HG03064 (cell line): ENCODE results near the gene ELF2.
"Not testable (repeated sequence)": the region's sequence is repeated elsewhere in the genome, so short reads cannot be mapped to it uniquely, and the experiment has no call there.

Source experiments
- ATAC-seq: cut with Tn5 transposase; IDR thresholded peaks from one replicate; pipeline ENCODE4 v1.9.1; 2021; ENCODE audit warnings: low read depth; ENCODE audit not compliant: unreplicated experiment

Gene ELF2

GRCh38 chr4:139177049-139177868 lies at the start of gene ELF2:
TSS of gene ELF2 (minus strand) at chr4:139177218. CDS start at chr4:139137701, 39,517 bp downstream.
- peak; percentile 44 for ATAC-seq

GRCh38 chr4:139223682-139224317 lies 46.8 kb upstream of the ELF2 start:
- no peak for ATAC-seq

GRCh38 chr4:139222215-139222614 lies 45.2 kb upstream of the ELF2 start:
- ATAC-seq: no peak

GRCh38 chr4:139221687-139222086 lies 44.7 kb upstream of the ELF2 start:
- no peak for ATAC-seq

- ATAC-seq: no peak
These were observed 42.5 kb upstream of the ELF2 start for GRCh38 chr4:139219450-139220055.

GRCh38 chr4:139214039-139214534 lies 37.1 kb upstream of the ELF2 start:
- peak; percentile 90 for ATAC-seq

- ATAC-seq: peak; percentile 13
These were observed 36.6 kb upstream of the ELF2 start for GRCh38 chr4:139213633-139214032.

- no peak for ATAC-seq
These were observed 35.9 kb upstream of the ELF2 start for GRCh38 chr4:139212900-139213299.

- no peak for ATAC-seq
These were observed 33.5 kb upstream of the ELF2 start for GRCh38 chr4:139210486-139210885.

GRCh38 chr4:139209470-139210063 lies 32.5 kb upstream of the ELF2 start:
- ATAC-seq: no peak

- no peak for ATAC-seq
These were observed 31.5 kb upstream of the ELF2 start for GRCh38 chr4:139208404-139208945.

- no peak for ATAC-seq
These were observed 30.9 kb upstream of the ELF2 start for GRCh38 chr4:139207873-139208403.

- no peak for ATAC-seq
These were observed 30.2 kb upstream of the ELF2 start for GRCh38 chr4:139207247-139207646.

GRCh38 chr4:139202991-139203390 lies 26.0 kb upstream of the ELF2 start:
- no peak for ATAC-seq

GRCh38 chr4:139200506-139200905 lies 23.5 kb upstream of the ELF2 start:
- ATAC-seq: no peak

- ATAC-seq: no peak
These were observed 23.1 kb upstream of the ELF2 start for GRCh38 chr4:139200102-139200501.

GRCh38 chr4:139197214-139197613 lies 20.2 kb upstream of the ELF2 start:
- not testable (repeated sequence) for ATAC-seq

GRCh38 chr4:139196462-139196861 lies 19.4 kb upstream of the ELF2 start:
- no peak for ATAC-seq

GRCh38 chr4:139191373-139191772 lies 14.4 kb upstream of the ELF2 start:
- ATAC-seq: no peak

GRCh38 chr4:139189972-139190371 lies 13.0 kb upstream of the ELF2 start:
- ATAC-seq: no peak

- no peak for ATAC-seq
These were observed 12.4 kb upstream of the ELF2 start for GRCh38 chr4:139189417-139189749.
